ENCODE measurements around the gene CCDC14. TPM values are rescaled to one million over a fixed set of nuclear protein-coding genes. Genes with fewer than 3 reads are reported as not detected.

The CCDC14 gene
- total and polyA plus RNA-seq, 2 experiments from 2014 or later: 52.5 to 113 TPM

- no peak for TF ChIP-seq ZNF462 (CRISPR knock-in tag; IDR thresholded peaks at IDR 0.05)
- TF ChIP-seq CREB1 (CRISPR knock-in tag; IDR thresholded peaks at IDR 0.05; ENCODE audit: low read depth): no peak
- TF ChIP-seq NANOG (IDR thresholded peaks at IDR 0.05; ENCODE audit: borderline replicate concordance): no peak
- no peak for TF ChIP-seq REST (IDR thresholded peaks at IDR 0.05; ENCODE audit: unreplicated experiment)
- no peak for TF ChIP-seq ZNF114 (CRISPR knock-in tag; IDR thresholded peaks at IDR 0.05)
- no peak for TF ChIP-seq EZH2phosphoT487 (IDR thresholded peaks at IDR 0.05; ENCODE audit: unreplicated experiment)
- no peak for TF ChIP-seq EZH2 (IDR thresholded peaks at IDR 0.05; ENCODE audit: low read depth, unreplicated experiment)
Observed at GRCh38 chr3:123929325-123929724, 31.7 kb downstream of the CCDC14 start (continued).
